Measurements from ENCODE around the gene DIP2C. TPM values are rescaled to one million over a fixed set of nuclear protein-coding genes. Genes with fewer than 3 reads are reported as not detected.
"Not testable (repeated sequence)": the region's sequence is repeated elsewhere in the genome, so short reads cannot be mapped to it uniquely, and the experiment has no call there.

The DIP2C gene
- total RNA-seq, 1 donor from 2014 or later = 18.4 TPM

DNA sequence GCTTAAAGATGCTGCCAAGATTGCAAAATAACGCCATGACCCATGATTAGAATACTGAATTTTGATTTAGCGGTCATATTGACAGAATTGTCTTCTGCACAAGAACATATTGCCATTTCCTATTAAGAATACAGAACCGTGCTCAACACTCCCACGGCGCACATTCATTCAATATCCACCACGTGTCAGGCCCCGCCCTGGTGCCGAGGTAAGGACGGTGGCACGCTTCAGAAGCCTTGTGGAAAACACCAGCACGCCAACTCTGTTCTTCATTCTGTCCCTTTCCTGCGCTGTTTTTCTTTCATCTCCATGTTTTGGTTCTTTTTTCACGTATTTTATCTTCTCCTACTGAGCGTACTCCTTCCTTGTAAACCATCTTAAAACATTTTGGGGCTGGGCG lies 364.9 kb downstream of the DIP2C start:
- no peaks in the 10 kb centered on the region for H3K27me3 ChIP-seq
- no peaks in the 10 kb centered on the region for H3K9me3 ChIP-seq
- intact Hi-C loops (cut with DNase I) = no loop called here
- no peak overlapping the region for H3K27ac ChIP-seq
- peak in 1 of 2 donors; percentile 37 for DNase-seq (ENCODE audit: extremely low spot score in 2 of 2)
- no peak for TF ChIP-seq POLR2A (IDR thresholded peaks at IDR 0.05)
- no peak overlapping the region for H3K4me3 ChIP-seq
- H3K36me3 ChIP-seq = peaks cover 0 to 17% of the 10 kb centered on the region in 2 donors
- H3K4me1 ChIP-seq = peaks cover 4% of the 10 kb centered on the region

DNA sequence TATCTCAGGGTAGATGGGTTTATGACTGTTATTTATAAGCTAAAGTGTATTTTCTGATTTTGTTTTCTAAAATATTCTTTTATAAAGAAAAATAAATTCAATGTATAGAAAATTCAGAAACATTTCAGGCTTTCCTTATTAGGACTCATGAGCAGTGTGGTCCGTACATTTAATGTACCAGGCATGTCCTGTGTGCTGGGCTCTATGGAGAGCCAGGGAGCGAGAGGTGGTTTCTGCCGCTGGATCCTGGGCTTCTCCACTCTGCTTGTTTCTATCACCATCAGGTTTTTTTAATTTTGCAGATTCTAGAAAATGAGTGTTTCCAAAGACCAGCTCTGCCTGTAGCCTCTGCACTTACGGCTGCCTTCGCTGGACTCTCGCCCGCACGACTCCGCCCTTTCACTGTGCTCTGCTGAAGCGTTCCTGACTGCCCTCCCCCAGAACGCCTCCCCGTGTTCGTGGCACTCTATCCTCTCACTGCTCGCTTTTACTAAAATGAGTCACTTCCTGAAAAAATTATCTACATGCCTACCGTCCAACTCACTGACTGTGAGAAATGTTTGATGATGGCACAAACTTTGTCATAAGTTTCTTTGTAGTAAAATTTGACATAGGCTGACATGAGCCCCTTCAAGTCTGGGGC lies 365.7 kb downstream of the DIP2C start:
- H3K27me3 ChIP-seq = no peaks in the 10 kb centered on the region
- H3K9me3 ChIP-seq = no peaks in the 10 kb centered on the region
- peak overlapping the region; percentile 60 for H3K27ac ChIP-seq
- intact Hi-C loops (cut with DNase I) = no loop called here
- peak; percentile 88 to 90 for DNase-seq (ENCODE audit: extremely low spot score in 2 of 2)
- TF ChIP-seq POLR2A (IDR thresholded peaks at IDR 0.05) (no peak), POLR2AphosphoS5 (IDR thresholded peaks at IDR 0.05; ENCODE audit: insufficient read depth in 1 of 2, low read depth in 1 of 2) (peak; percentile 52 to 56), CTCF (IDR thresholded peaks at IDR 0.05) (no peak)
- no peak overlapping the region for H3K4me3 ChIP-seq
- H3K36me3 ChIP-seq = peaks cover 0 to 17% of the 10 kb centered on the region in 2 donors
- peaks cover 4% of the 10 kb centered on the region for H3K4me1 ChIP-seq

- H3K4me3 ChIP-seq; H3K27me3 ChIP-seq; H3K9me3 ChIP-seq; H3K27ac ChIP-seq; H3K4me1 ChIP-seq; DNase-seq (ENCODE audit: extremely low spot score in 2 of 2); intact Hi-C loops (cut with DNase I): not testable (repeated sequence)
- H3K36me3 ChIP-seq = peaks cover 0 to 19% of the 10 kb centered on the region in 2 donors
These were observed 366.4 kb downstream of the DIP2C start for GRCh38 chr10:323046-323445.

GRCh38 chr10:320771-321170 lies 368.7 kb downstream of the DIP2C start:
- Histone ChIP-seq H3K4me3 (no peak overlapping the region), H3K27me3 (no peaks in the 10 kb centered on the region), H3K4me1 (peaks cover 8% of the 10 kb centered on the region), H3K9me3 (no peaks in the 10 kb centered on the region), H3K27ac (no peak overlapping the region), H3K36me3 (peaks cover 0 to 7% of the 10 kb centered on the region in 2 donors)
- intact Hi-C loops (cut with DNase I) = no loop called here
- TF ChIP-seq CTCF (IDR thresholded peaks at IDR 0.05) = no peak
- TF ChIP-seq POLR2A (IDR thresholded peaks at IDR 0.05) = no peak
- TF ChIP-seq POLR2AphosphoS5 (IDR thresholded peaks at IDR 0.05; ENCODE audit: insufficient read depth in 1 of 2, low read depth in 1 of 2) = no peak
- DNase-seq (ENCODE audit: extremely low spot score in 2 of 2) = peak in 1 of 2 donors; percentile 47

DNA sequence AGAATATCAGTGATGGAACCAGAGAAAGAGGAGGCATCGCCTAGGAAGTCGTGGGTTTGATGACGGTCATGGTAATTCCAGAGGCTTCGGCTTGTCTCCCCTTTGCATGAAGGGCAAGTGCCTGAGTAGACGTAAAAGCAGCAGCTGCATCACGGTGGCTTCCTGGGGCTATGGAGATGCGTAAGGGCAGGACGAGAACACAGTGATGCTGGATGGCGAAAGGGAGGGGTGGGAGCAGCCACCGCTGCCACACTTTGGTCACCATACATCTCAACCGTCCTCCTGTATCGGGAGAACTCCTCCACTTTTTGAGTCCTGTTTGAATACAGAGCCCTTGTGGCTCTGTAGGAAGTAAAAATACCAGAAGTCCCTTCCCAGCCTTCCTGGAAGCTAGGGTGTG lies 371.5 kb downstream of the DIP2C start:
- Histone ChIP-seq H3K4me3 (no peak overlapping the region), H3K4me1 (peaks cover 4% of the 10 kb centered on the region), H3K36me3 (peaks cover 0 to 7% of the 10 kb centered on the region in 2 donors), H3K9me3 (no peaks in the 10 kb centered on the region), H3K27me3 (no peaks in the 10 kb centered on the region), H3K27ac (no peak overlapping the region)
- intact Hi-C loops (cut with DNase I) = no loop called here
- DNase-seq (ENCODE audit: extremely low spot score in 2 of 2) = peak in 1 of 2 donors; percentile 77
- TF ChIP-seq POLR2A (IDR thresholded peaks at IDR 0.05) = no peak
- no peak for TF ChIP-seq CTCF (IDR thresholded peaks at IDR 0.05)
- no peak for TF ChIP-seq POLR2AphosphoS5 (IDR thresholded peaks at IDR 0.05; ENCODE audit: insufficient read depth in 1 of 2, low read depth in 1 of 2)

DNA sequence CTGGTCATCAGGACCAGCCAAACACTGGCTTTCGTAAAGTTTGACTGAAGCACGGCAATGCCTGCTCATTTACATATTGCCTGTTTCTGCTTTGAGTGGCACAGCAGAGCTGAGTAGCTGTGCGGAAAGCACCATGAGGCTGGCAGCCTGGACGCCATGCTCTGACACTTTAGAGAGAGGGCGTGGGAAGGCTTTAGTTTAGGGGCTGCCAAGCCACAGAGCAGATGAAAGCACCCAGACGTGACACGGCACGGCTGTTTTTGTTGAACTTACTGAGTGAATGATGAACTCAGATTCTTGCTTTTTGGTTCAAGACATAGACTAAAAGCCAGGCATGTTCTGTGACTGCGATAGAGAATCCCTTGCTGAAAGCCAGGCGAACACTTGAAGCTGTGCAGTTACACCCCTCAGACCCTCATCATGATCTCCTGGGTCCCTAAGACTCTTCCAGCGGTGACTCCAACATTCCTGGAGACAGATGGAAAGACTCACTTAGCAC lies 372.1 kb downstream of the DIP2C start:
- Histone ChIP-seq H3K4me3 (no peak overlapping the region), H3K36me3 (peaks cover 0 to 7% of the 10 kb centered on the region in 2 donors), H3K27ac (no peak overlapping the region), H3K9me3 (no peaks in the 10 kb centered on the region), H3K4me1 (peaks cover 4% of the 10 kb centered on the region), H3K27me3 (no peaks in the 10 kb centered on the region)
- intact Hi-C loops (cut with DNase I) = no loop called here
- peak in 1 of 2 donors; percentile 51 for TF ChIP-seq POLR2AphosphoS5 (IDR thresholded peaks at IDR 0.05; ENCODE audit: insufficient read depth in 1 of 2, low read depth in 1 of 2)
- TF ChIP-seq POLR2A (IDR thresholded peaks at IDR 0.05) = no peak
- DNase-seq (ENCODE audit: extremely low spot score in 2 of 2) = peak in 1 of 2 donors; percentile 85
